Stomach (tissue), 9 donors: Measurements from ENCODE around the gene SFMBT1. TPM values are rescaled to one million over a fixed set of nuclear protein-coding genes. Genes with fewer than 3 reads are reported as not detected.

Experiments
- DNase-seq, 2 donors: peaks; one replicate each; pipeline versions ENCODE4 v3.0.0 to v3.0.0-alpha.2; 2013 to 2019
- H3K27ac ChIP-seq, 5 donors: fragments of 200-600 bp in 4 of 5; sonication (generic) in 4 of 5; one replicate each; pipeline ENCODE4 v1.5.1; 2013 to 2019; ENCODE audit warnings: mild to moderate bottlenecking in 1 of 5, moderate library complexity in 1 of 5
- H3K27me3 ChIP-seq, 3 donors: fragments of 200-600 bp; sonication (generic); one replicate each; pipeline ENCODE4 v1.5.1; 2017 to 2019; ENCODE audit warnings: mixed run types in 1 of 3
- H3K36me3 ChIP-seq, 4 donors: fragments of 200-600 bp; sonication (generic); 1 replicate in 3 of 4; 2 replicates in 1 of 4; pipeline ENCODE4 v1.5.1; 2016 to 2019
- H3K4me1 ChIP-seq, 4 donors: fragments of 200-600 bp; sonication (generic); one replicate each; pipeline ENCODE4 v1.5.1; 2016 to 2019
- H3K4me3 ChIP-seq, 4 donors: fragments of 200-600 bp; sonication (generic) in 3 of 4; one replicate each; pipeline ENCODE4 v1.5.1; 2016 to 2019; ENCODE audit warnings: mild to moderate bottlenecking in 1 of 4
- H3K9me3 ChIP-seq, 4 donors: fragments of 200-600 bp; sonication (generic); one replicate each; pipeline ENCODE4 v1.5.1; 2016 to 2019
- EP300 ChIP-seq: sonication (generic); formaldehyde crosslinking; IDR thresholded peaks from one replicate; pipeline ENCODE4 v1.6.1; 2017; ENCODE audit warnings: antibody characterized with exemption
- POLR2A ChIP-seq, 4 donors: fragments of 450-650 bp; IDR thresholded peaks; one replicate each; pipeline ENCODE4 v1.6.1; 2016; ENCODE audit warnings: antibody characterized with exemption in 4 of 4, control low read depth in 2 of 4, mild to moderate bottlenecking in 1 of 4, moderate library complexity in 1 of 4
- POLR2AphosphoS5 ChIP-seq, 3 donors: sonication (generic); formaldehyde crosslinking; IDR thresholded peaks; one replicate each; pipeline ENCODE4 v1.6.1; 2016; ENCODE audit warnings: antibody characterized with exemption in 3 of 3
- WGBS, 5 donors: extraction: QIAGEN DNeasy Blood & Tissue Kit in 3 of 5; methylation state at CpG; one replicate each; pipeline versions ENCODE4 v1.1.5 to v1.1.7; 2013 to 2018; 5-methylcytosine and 5-hydroxymethylcytosine counted together
- intact Hi-C: fragments of 100-400 bp; cut with DNase I; formaldehyde crosslinking; loops from one replicate; pipeline ENCODE4 v1.15.1; 2023; ENCODE audit warnings: low total_unique reads
- polyA plus RNA-seq, 3 donors: library from polyadenylated mRNA; stranded (reverse); fragments of 200-250 nt; gene quantifications; one replicate each; pipeline ENCODE4 v1.2.3, GENCODE V29; 2013
- total RNA-seq, 5 donors: library from RNA; depleted of rRNA; stranded (reverse); fragments of >200 nt; gene quantifications; one replicate each; pipeline versions ENCODE4 v1.1.0 to v1.2.3, GENCODE V29; 2014 to 2016
- TF ChIP-seq, protein P1 (sequence below), 7 experiments: fragments of 450-650 bp in 4 of 7; fragments of 200-600 bp in 3 of 7; sonication (generic) in 3 of 7; IDR thresholded peaks; one replicate each; pipeline ENCODE4 v1.5.1; 2016 to 2019; ENCODE audit warnings: antibody characterized with exemption in 7 of 7, control low read depth in 2 of 7, mild to moderate bottlenecking in 1 of 7
- donor health status: healthy with polysubstance abuse.
- donor health status: Bipolar disorder and iron deficiency.
- donor health status: healthy.

The SFMBT1 gene
- total and polyA plus RNA-seq, 8 donors, result 2.7 to 29.4 (median 6.5) TPM

DNA sequence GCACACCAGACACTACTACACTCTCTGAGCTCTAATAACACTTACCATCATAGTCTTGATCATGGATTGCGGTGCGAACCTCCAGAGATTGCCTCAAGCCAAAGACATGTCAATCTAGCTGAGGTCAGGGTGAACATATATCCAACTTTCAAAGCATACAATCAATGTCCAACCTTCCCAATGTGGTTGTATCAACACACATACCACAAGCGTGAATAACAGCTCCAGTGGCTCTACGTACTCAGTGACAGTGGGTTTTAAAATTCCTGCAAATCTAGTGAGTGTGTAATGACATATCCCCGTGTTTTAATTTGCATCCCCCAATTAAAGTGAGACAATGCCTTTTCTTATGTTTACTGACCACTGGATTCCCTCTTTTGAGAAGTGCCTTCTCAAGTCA, 29.6 kb downstream of the SFMBT1 start:
- no peak overlapping the region for H3K4me3 ChIP-seq
- intact Hi-C loops, result no loop called here
- H3K9me3 ChIP-seq, result no peaks in the 10 kb centered on the region
- TF ChIP-seq POLR2AphosphoS5 (IDR thresholded peaks at IDR 0.05), result no peak
- TF ChIP-seq, protein P1, sequence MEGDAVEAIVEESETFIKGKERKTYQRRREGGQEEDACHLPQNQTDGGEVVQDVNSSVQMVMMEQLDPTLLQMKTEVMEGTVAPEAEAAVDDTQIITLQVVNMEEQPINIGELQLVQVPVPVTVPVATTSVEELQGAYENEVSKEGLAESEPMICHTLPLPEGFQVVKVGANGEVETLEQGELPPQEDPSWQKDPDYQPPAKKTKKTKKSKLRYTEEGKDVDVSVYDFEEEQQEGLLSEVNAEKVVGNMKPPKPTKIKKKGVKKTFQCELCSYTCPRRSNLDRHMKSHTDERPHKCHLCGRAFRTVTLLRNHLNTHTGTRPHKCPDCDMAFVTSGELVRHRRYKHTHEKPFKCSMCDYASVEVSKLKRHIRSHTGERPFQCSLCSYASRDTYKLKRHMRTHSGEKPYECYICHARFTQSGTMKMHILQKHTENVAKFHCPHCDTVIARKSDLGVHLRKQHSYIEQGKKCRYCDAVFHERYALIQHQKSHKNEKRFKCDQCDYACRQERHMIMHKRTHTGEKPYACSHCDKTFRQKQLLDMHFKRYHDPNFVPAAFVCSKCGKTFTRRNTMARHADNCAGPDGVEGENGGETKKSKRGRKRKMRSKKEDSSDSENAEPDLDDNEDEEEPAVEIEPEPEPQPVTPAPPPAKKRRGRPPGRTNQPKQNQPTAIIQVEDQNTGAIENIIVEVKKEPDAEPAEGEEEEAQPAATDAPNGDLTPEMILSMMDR (IDR thresholded peaks at IDR 0.05), result no peak
- no peak for TF ChIP-seq POLR2A (IDR thresholded peaks at IDR 0.05)
- TF ChIP-seq EP300, result no peak
- 91 to 95% (median 93%) methylated on average over 5 of the region's 5 CpGs for WGBS, 5 donors
- no peaks in the 10 kb centered on the region for H3K27me3 ChIP-seq
- peaks cover 0 to 7% (median 1%) of the 10 kb centered on the region in 4 donors for H3K4me1 ChIP-seq
- peaks cover 0 to 4% (median 0%) of the 10 kb centered on the region in 4 donors for H3K36me3 ChIP-seq
- DNase-seq, result no peak
- no peak overlapping the region for H3K27ac ChIP-seq

DNA sequence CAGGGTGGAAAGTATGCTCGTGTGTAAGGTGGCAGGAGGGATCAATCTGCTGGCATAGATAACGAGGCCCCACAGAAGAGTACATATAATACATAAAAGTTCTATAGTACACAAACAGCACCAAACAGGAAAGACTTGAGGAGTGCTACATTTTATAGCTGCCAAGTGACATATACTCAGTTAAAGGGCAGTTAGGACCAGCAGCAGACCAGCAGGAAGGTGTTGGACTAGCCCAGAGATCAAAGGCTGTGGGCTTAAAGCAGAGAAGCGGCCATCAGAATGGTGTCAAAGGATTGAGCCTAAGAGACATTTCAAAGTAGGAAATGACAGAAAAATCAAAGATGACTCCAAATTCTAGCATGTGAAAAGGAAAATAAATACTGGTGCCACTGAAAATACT, 34.5 kb downstream of the SFMBT1 start:
- H3K9me3 ChIP-seq, result no peaks in the 10 kb centered on the region
- 57 to 74% (median 67%) methylated on average over 3 of the region's 3 CpGs for WGBS, 5 donors
- H3K4me3 ChIP-seq, result no peak overlapping the region
- no peaks in the 10 kb centered on the region for H3K27me3 ChIP-seq
- TF ChIP-seq, protein P1 (IDR thresholded peaks at IDR 0.05), result no peak
- TF ChIP-seq POLR2A (IDR thresholded peaks at IDR 0.05) (no peak), POLR2AphosphoS5 (IDR thresholded peaks at IDR 0.05) (no peak), EP300 (no peak)
- DNase-seq, result no peak
- H3K4me1 ChIP-seq, result peaks cover 0 to 6% (median 5%) of the 10 kb centered on the region in 4 donors
- no peak overlapping the region for H3K27ac ChIP-seq
- no peaks in the 10 kb centered on the region for H3K36me3 ChIP-seq
- intact Hi-C loops, result no loop called here

DNA sequence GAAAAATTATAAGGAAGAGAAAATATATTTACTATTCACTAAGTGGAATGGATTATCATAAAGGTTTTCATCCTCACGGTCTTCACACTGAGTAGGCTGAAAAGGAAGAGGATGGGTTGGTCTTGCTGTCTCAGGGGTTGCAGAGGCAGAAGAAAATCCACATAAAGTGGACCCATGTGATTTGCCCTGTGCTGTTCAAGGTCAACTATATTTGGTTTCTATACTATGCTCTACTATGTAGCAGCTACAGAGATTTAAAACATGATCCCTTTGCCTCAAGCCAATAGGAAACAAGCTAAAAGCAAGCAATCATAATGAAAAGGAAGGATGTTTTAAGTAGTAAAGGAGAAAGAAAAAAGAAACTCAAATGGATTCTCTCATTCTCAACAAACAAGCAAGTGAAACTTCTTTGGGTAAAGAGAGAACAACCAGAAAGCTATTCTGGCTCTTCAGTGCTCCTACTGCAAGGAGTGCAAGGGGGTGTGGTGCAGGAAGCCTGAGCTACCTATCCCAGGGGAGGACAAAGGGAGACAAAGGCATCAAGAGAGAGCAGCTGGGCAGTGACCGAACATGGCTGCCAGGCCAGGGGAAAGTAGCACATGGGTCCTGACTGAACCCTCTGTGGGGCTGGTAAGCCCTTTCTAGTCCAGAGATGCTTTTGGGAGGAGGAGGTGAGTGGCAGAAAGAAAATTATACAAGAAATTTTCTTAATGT, 35.9 kb downstream of the SFMBT1 start:
- H3K4me3 ChIP-seq, result no peak overlapping the region
- no peak overlapping the region for H3K27ac ChIP-seq
- peaks cover 6 to 17% (median 8%) of the 10 kb centered on the region in 4 donors for H3K4me1 ChIP-seq
- no peak for DNase-seq
- intact Hi-C loops, result no loop called here
- no peaks in the 10 kb centered on the region for H3K36me3 ChIP-seq
- no peaks in the 10 kb centered on the region for H3K27me3 ChIP-seq
- H3K9me3 ChIP-seq, result no peaks in the 10 kb centered on the region
- WGBS, 5 donors, result 71 to 83% (median 76%) methylated on average over 2 of the region's 2 CpGs
- no peak for TF ChIP-seq POLR2A (IDR thresholded peaks at IDR 0.05)
- no peak for TF ChIP-seq POLR2AphosphoS5 (IDR thresholded peaks at IDR 0.05)
- TF ChIP-seq EP300, result no peak
- TF ChIP-seq, protein P1 (IDR thresholded peaks at IDR 0.05), result no peak

DNA sequence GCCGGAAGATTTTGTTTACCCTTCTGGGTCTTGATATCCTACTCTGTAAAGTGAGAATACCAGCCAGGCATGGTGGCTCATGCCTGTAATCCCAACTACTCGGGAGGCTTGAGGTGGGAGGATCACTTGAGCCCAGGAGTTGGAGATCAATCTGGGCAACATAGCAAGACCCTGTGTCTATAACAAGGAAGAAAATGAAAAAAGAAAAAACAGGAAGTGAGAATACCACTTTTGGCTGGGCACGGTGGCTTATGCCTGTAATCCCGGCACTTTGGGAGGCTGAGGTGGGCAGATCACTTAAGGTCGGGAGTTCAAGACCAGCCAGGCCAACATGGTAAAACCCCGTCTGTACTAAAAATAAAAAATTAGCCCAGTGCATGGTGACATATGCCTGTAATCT, 36.9 kb downstream of the SFMBT1 start:
- TF ChIP-seq, protein P1 (IDR thresholded peaks at IDR 0.05), result no peak
- TF ChIP-seq EP300, result no peak
- TF ChIP-seq POLR2A (IDR thresholded peaks at IDR 0.05), result no peak
- no peak for TF ChIP-seq POLR2AphosphoS5 (IDR thresholded peaks at IDR 0.05)
- H3K27me3 ChIP-seq, result no peaks in the 10 kb centered on the region
- intact Hi-C loops, result no loop called here
- H3K4me3 ChIP-seq, result no peak overlapping the region
- no peaks in the 10 kb centered on the region for H3K36me3 ChIP-seq
- H3K9me3 ChIP-seq, result no peaks in the 10 kb centered on the region
- no peak overlapping the region for H3K27ac ChIP-seq
- peaks cover 6 to 19% (median 8%) of the 10 kb centered on the region in 4 donors for H3K4me1 ChIP-seq
- WGBS, 5 donors, result 82 to 95% (median 94%) methylated on average over 6 of the region's 6 CpGs
- no peak for DNase-seq
